Liver (tissue), 9 donors: ENCODE measurements around the gene CCDC33. TPM values are rescaled to one million over a fixed set of nuclear protein-coding genes. Genes with fewer than 3 reads are reported as not detected.

Experiments
- DNase-seq: peaks from one replicate; pipeline ENCODE4 v3.0.0-alpha.2; 2017; ENCODE audit warnings: low spot score
- H3K27ac ChIP-seq, 2 donors: one replicate each; pipeline ENCODE4 v1.7.0; 2013; ENCODE audit warnings: inconsistent platforms in 2 of 2, low read length in 2 of 2, control low read depth in 1 of 2, low read depth in 1 of 2, mild to moderate bottlenecking in 1 of 2
- H3K27me3 ChIP-seq, 4 donors: one replicate each; pipeline versions ENCODE4 v1.6.1 to v1.7.0; 2013; ENCODE audit warnings: low read length in 3 of 4, inconsistent platforms in 1 of 4, mild to moderate bottlenecking in 1 of 4, moderate library complexity in 1 of 4; ENCODE audit not compliant: control insufficient read depth in 4 of 4, insufficient read depth in 4 of 4
- H3K36me3 ChIP-seq, 4 donors: one replicate each; pipeline versions ENCODE4 v1.6.1 to v1.7.0; 2013; ENCODE audit warnings: low read length in 3 of 4, mild to moderate bottlenecking in 3 of 4, low read depth in 1 of 4, moderate library complexity in 1 of 4; ENCODE audit not compliant: control insufficient read depth in 4 of 4, insufficient read depth in 3 of 4
- H3K4me1 ChIP-seq, 4 donors: one replicate each; pipeline versions ENCODE4 v1.6.1 to v1.7.0; 2013; ENCODE audit warnings: low read length in 3 of 4, mild to moderate bottlenecking in 3 of 4, moderate library complexity in 1 of 4; ENCODE audit not compliant: control insufficient read depth in 4 of 4, insufficient read depth in 4 of 4
- H3K4me3 ChIP-seq, 3 donors: one replicate each; pipeline versions ENCODE4 v1.6.1 to v1.7.0; 2013; ENCODE audit warnings: low read length in 3 of 3, control low read depth in 1 of 3, low read depth in 1 of 3, mild to moderate bottlenecking in 1 of 3
- H3K9ac ChIP-seq, 2 donors: one replicate each; pipeline ENCODE4 v1.7.0; 2013; ENCODE audit warnings: low read length in 2 of 2, mild to moderate bottlenecking in 2 of 2, moderate library complexity in 2 of 2, control low read depth in 1 of 2, low read depth in 1 of 2
- H3K9me3 ChIP-seq, 4 donors: one replicate each; pipeline versions ENCODE4 v1.6.1 to v1.7.0; 2013; ENCODE audit warnings: low read length in 3 of 4; ENCODE audit not compliant: control insufficient read depth in 4 of 4
- ATF3 ChIP-seq: IDR thresholded peaks from 2 replicates; pipeline ENCODE4 v1.6.1; 2016; ENCODE audit warnings: antibody characterized with exemption
- CTCF ChIP-seq: fragments of 150-350 bp; IDR thresholded peaks from 2 replicates; pipeline ENCODE4 v1.5.1; 2017; ENCODE audit warnings: improper control_type of control experiment, low read depth, low read length; ENCODE audit not compliant: missing input control
- EGR1 ChIP-seq, 2 donors: IDR thresholded peaks; 2 replicates each; pipeline ENCODE4 v1.6.1; 2016 to 2018; ENCODE audit warnings: antibody characterized with exemption in 2 of 2, low read depth in 2 of 2
- FOXA1 ChIP-seq: IDR thresholded peaks from 2 replicates; pipeline ENCODE4 v1.6.1; 2016; ENCODE audit warnings: antibody characterized with exemption
- FOXA2 ChIP-seq: IDR thresholded peaks from 2 replicates; pipeline ENCODE4 v1.6.1; 2016; ENCODE audit warnings: antibody characterized with exemption
- GABPA ChIP-seq, 2 donors: IDR thresholded peaks in 1 of 2; conservative IDR thresholded peaks in 1 of 2; 2 replicates each; pipeline ENCODE4 v1.6.1; 2016; ENCODE audit warnings: antibody characterized with exemption in 2 of 2, mild to moderate bottlenecking in 1 of 2, moderate library complexity in 1 of 2
- HNF4A ChIP-seq, 2 donors: conservative IDR thresholded peaks; 2 replicates each; pipeline ENCODE4 v1.6.1; 2016; ENCODE audit warnings: antibody characterized with exemption in 2 of 2, mild to moderate bottlenecking in 2 of 2
- HNF4G ChIP-seq: IDR thresholded peaks from 2 replicates; pipeline ENCODE4 v1.6.1; 2016; ENCODE audit warnings: antibody characterized with exemption
- JUND ChIP-seq, 2 donors: IDR thresholded peaks; 2 replicates each; pipeline ENCODE4 v1.6.1; 2016; ENCODE audit warnings: antibody characterized with exemption in 2 of 2
- MAX ChIP-seq: IDR thresholded peaks from 2 replicates; pipeline ENCODE4 v1.6.1; 2016; ENCODE audit warnings: antibody characterized with exemption
- NR2F2 ChIP-seq: IDR thresholded peaks from 2 replicates; pipeline ENCODE4 v1.6.1; 2016; ENCODE audit warnings: antibody characterized with exemption
- RAD21 ChIP-seq, 2 donors: IDR thresholded peaks; 2 replicates each; pipeline ENCODE4 v1.6.1; 2016; ENCODE audit warnings: antibody characterized with exemption in 2 of 2, mild to moderate bottlenecking in 2 of 2
- REST ChIP-seq: IDR thresholded peaks from 2 replicates; pipeline ENCODE4 v1.6.1; 2016; ENCODE audit warnings: antibody characterized with exemption, mild to moderate bottlenecking
- RXRA ChIP-seq, 2 donors: IDR thresholded peaks; 2 replicates each; pipeline ENCODE4 v1.6.1; 2017 to 2018; ENCODE audit warnings: antibody characterized with exemption in 2 of 2, mild to moderate bottlenecking in 1 of 2
- SP1 ChIP-seq: IDR thresholded peaks from 2 replicates; pipeline ENCODE4 v1.6.1; 2018; ENCODE audit warnings: antibody characterized with exemption, mild to moderate bottlenecking
- TAF1 ChIP-seq: conservative IDR thresholded peaks from 2 replicates; pipeline ENCODE4 v1.6.1; 2016; ENCODE audit warnings: antibody characterized with exemption, mild to moderate bottlenecking
- YY1 ChIP-seq: IDR thresholded peaks from 2 replicates; pipeline ENCODE4 v1.6.1; 2016; ENCODE audit warnings: antibody characterized with exemption, mild to moderate bottlenecking
- ZBTB33 ChIP-seq: IDR thresholded peaks from 2 replicates; pipeline ENCODE4 v1.6.1; 2016; ENCODE audit warnings: antibody characterized with exemption
- WGBS: extraction: QIAGEN DNeasy Blood & Tissue Kit; methylation state at CpG from one replicate; pipeline ENCODE4 v1.1.7; 2013; 5-methylcytosine and 5-hydroxymethylcytosine counted together
- polyA plus RNA-seq, 2 donors: library from polyadenylated mRNA; stranded (reverse) in 1 of 2; unstranded in 1 of 2; fragments of 200-250 nt in 1 of 2; fragments of >200 nt in 1 of 2; fragmentation: Nextera tagmentation in 1 of 2; extraction: Ambion mirVana in 1 of 2; gene quantifications; one replicate each; pipeline versions ENCODE4 v1.2.1 to v1.2.3, GENCODE V29; 2013 to 2015
- total RNA-seq, 2 donors: library from RNA; depleted of rRNA; stranded (reverse); fragments of >200 nt; gene quantifications; one replicate each; pipeline ENCODE4 v1.2.3, GENCODE V29; 2014
- donor health status: healthy.
- donor health status: healthy.
- donor health status: healthy.
- donor health status: healthy.
- donor health status: healthy.

Gene CCDC33
- total and polyA plus RNA-seq, 4 donors = not detected

- no peak for TF ChIP-seq HNF4G
- TF ChIP-seq JUND (IDR thresholded peaks at IDR 0.05) = no peak
- no peak for TF ChIP-seq MAX
- no peak for TF ChIP-seq CTCF
- TF ChIP-seq RXRA (IDR thresholded peaks at IDR 0.05) = no peak
- TF ChIP-seq FOXA1 = no peak
- TF ChIP-seq NR2F2 = no peak
- TF ChIP-seq RAD21 (IDR thresholded peaks at IDR 0.05) = no peak
- no peak for TF ChIP-seq FOXA2
- TF ChIP-seq GABPA (IDR thresholded peaks at IDR 0.05 in 1 of 2, conservative IDR thresholded peaks at IDR 0.05 in 1 of 2) = no peak
- TF ChIP-seq ATF3 = no peak
- no peak for TF ChIP-seq REST
- no peak for TF ChIP-seq YY1
- TF ChIP-seq HNF4A (conservative IDR thresholded peaks at IDR 0.05) = no peak
- no peak for TF ChIP-seq TAF1
- no peak for TF ChIP-seq SP1
- no peak for TF ChIP-seq EGR1 (IDR thresholded peaks at IDR 0.05; ENCODE audit: low read depth in 2 of 2)
- TF ChIP-seq ZBTB33 = no peak
- WGBS = 97% methylated on average over 3 of the region's 3 CpGs
- Histone ChIP-seq H3K27me3 (no peaks in the 10 kb centered on the region), H3K4me3 (no peak overlapping the region), H3K27ac (no peak overlapping the region), H3K36me3 (no peaks in the 10 kb centered on the region), H3K9me3 (no peaks in the 10 kb centered on the region), H3K9ac (no peak overlapping the region), H3K4me1 (peaks cover 0 to 6% (median 2%) of the 10 kb centered on the region in 4 donors)
- DNase-seq = no peak
Observed at GRCh38 chr15:74368121-74368520, 132.0 kb downstream of the CCDC33 start.
